Mucosa of descending colon (tissue), 3 donors: ENCODE data around the gene SURF4. TPM values are rescaled to one million over a fixed set of nuclear protein-coding genes. Genes with fewer than 3 reads are reported as not detected.
"Not testable (repeated sequence)": the region's sequence is repeated elsewhere in the genome, so short reads cannot be mapped to it uniquely, and the experiment has no call there.

Experiments
- ATAC-seq: fragments of 200-7000 bp; cut with Tn5 transposase; one replicate; pipeline ENCODE4 v1.9.1; 2020; ENCODE audit warnings: mild to moderate bottlenecking, moderate library complexity
- DNase-seq, 3 donors: peaks; one replicate each; pipeline ENCODE4 v3.0.0-alpha.2; 2020
- H3K36me3 ChIP-seq: fragments of 200-600 bp; one replicate; pipeline ENCODE4 v1.8.0; 2021; ENCODE audit warnings: low read depth, mild to moderate bottlenecking
- H3K4me1 ChIP-seq: fragments of 200-600 bp; one replicate; pipeline ENCODE4 v1.8.0; 2021; ENCODE audit warnings: low read depth, mild to moderate bottlenecking
- H3K4me3 ChIP-seq: fragments of 200-600 bp; one replicate; pipeline ENCODE4 v1.8.0; 2021; ENCODE audit warnings: mild to moderate bottlenecking
- H3K9me3 ChIP-seq: fragments of 200-600 bp; one replicate; pipeline ENCODE4 v1.8.0; 2021; ENCODE audit warnings: mild to moderate bottlenecking
- CTCF ChIP-seq: fragments of 200-600 bp; IDR thresholded peaks from one replicate; pipeline ENCODE4 v1.8.0; 2022; ENCODE audit warnings: antibody characterized with exemption, mild to moderate bottlenecking
- intact Hi-C, 2 donors: fragments of 100-400 bp; cut with DNase I in 1 of 2; cut with micrococcal nuclease in 1 of 2; formaldehyde crosslinking; loops; one replicate each; pipeline versions ENCODE4 v1.11.0 to v1.11.1; 2022; cut with DNase I, micrococcal nuclease
- total RNA-seq, 3 donors: library from RNA; stranded (reverse); fragmentation: NEBNext Ultra II Directional in 2 of 3; extraction: Animal tissue kit (Norgen Biotek cat#: 25700) in 2 of 3; gene quantifications; one replicate each; pipeline versions ENCODE4 v1.2.1 to v1.2.4, GENCODE V29; 2021 to 2023
- donor health status: DM: no; HTN: no; CAD: no; lungs with moderate emphysema.
- donor health status: DM: no; HTN: no; CAD: no.
- donor health status: DM: no; HTN: yes; CAD: no.

Gene SURF4
- total RNA-seq, 3 donors from 2014 or later, result 117 to 165 (median 149) TPM

DNA sequence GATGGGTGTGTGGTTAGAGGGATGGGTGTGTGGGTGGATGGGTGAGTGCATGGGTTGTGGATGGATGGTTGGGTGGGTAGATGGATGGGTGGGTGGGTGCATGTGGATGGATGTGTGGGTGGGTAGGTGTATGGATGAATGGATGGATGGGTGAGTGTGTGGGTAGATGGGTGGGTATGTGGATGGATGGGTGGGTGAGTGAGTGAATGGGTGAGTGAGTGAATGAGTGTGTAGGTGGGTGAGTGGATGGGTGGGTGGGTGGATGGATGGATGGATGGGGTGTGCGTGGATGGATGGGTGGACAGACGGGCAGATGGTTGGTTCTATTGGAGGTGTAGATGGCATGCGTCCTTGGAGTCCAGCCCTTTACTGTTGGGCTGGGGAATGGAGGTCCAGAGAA, 17.5 kb upstream of the SURF4 start:
- ATAC-seq, result no peak
- intact Hi-C loops, result no loop called here
- H3K4me1 ChIP-seq, result no peaks in the 10 kb centered on the region

GRCh38 chr9:133392308-133392707, 16.4 kb upstream of the SURF4 start:
- H3K4me3 ChIP-seq, ATAC-seq, intact Hi-C loops, DNase-seq, H3K4me1 ChIP-seq, H3K9me3 ChIP-seq, H3K36me3 ChIP-seq: not testable (repeated sequence)

More for the DNA sequence above, 17.5 kb upstream of the SURF4 start:
- no peak overlapping the region for H3K4me3 ChIP-seq
- no peaks in the 10 kb centered on the region for H3K36me3 ChIP-seq
- TF ChIP-seq CTCF, result no peak
- no peaks in the 10 kb centered on the region for H3K9me3 ChIP-seq
- DNase-seq, result no peak

DNA sequence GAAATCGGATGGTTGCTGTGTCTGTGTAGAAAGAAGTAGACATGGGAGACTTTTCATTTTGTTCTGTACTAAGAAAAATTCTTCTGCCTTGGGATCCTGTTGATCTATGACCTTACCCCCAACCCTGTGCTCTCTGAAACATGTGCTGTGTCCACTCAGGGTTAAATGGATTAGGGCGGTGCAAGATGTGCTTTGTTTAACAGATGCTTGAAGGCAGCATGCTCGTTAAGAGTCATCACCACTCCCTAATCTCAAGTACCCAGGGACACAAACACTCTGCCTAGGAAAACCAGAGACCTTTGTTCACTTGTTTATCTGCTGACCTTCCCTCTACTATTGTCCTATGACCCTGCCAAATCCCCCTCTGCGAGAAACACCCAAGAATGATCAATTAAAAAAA, 15.6 kb upstream of the SURF4 start:
- H3K4me1 ChIP-seq, H3K9me3 ChIP-seq, intact Hi-C loops, H3K4me3 ChIP-seq, H3K36me3 ChIP-seq, ATAC-seq, DNase-seq: not testable (repeated sequence)

GRCh38 chr9:133390713-133391112, 14.9 kb upstream of the SURF4 start:
- intact Hi-C loops, result no loop called here

GRCh38 chr9:133389562-133389961, 13.7 kb upstream of the SURF4 start:
- intact Hi-C loops, result no loop called here
- ATAC-seq (no peak), DNase-seq (no peak)
- no peak for TF ChIP-seq CTCF
- H3K36me3 ChIP-seq, result no peaks in the 10 kb centered on the region
- H3K9me3 ChIP-seq, result no peaks in the 10 kb centered on the region
- H3K4me3 ChIP-seq, result no peak overlapping the region
- no peaks in the 10 kb centered on the region for H3K4me1 ChIP-seq

More at GRCh38 chr9:133390713-133391112, 14.9 kb upstream of the SURF4 start:
- Histone ChIP-seq H3K4me1 (no peaks in the 10 kb centered on the region), H3K36me3 (no peaks in the 10 kb centered on the region), H3K9me3 (no peaks in the 10 kb centered on the region), H3K4me3 (no peak overlapping the region)
- no peak for TF ChIP-seq CTCF
- DNase-seq (no peak), ATAC-seq (no peak)

GRCh38 chr9:133389025-133389557, 13.2 kb upstream of the SURF4 start:
- no peak for DNase-seq
- ATAC-seq, result no peak
- Histone ChIP-seq H3K4me1 (no peaks in the 10 kb centered on the region), H3K4me3 (no peak overlapping the region), H3K9me3 (no peaks in the 10 kb centered on the region), H3K36me3 (no peaks in the 10 kb centered on the region)
- no peak for TF ChIP-seq CTCF
- intact Hi-C loops, result no loop called here

DNA sequence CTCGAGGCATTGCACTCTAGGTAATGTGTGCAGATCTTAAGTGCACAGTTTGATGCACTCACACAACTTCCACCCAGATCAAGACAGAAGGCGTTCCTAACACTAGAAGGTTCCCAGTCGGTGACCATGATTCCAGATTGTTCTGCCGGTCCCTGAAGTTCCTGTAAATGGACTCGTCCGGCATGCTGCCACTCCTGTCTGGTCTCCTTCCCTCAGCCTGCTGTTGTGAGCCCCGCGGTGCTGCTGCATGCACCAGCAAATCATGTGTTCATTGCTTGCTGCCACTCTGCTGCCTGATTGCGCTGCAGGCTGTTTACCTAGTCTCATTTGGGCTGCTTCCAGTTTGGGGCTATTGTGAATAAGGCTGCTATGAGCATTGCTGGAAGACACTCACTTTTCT, 11.8 kb upstream of the SURF4 start:
- no peak for DNase-seq
- no peak for ATAC-seq
- no peak overlapping the region for H3K4me3 ChIP-seq
- TF ChIP-seq CTCF, result no peak
- no peaks in the 10 kb centered on the region for H3K9me3 ChIP-seq
- H3K36me3 ChIP-seq, result no peaks in the 10 kb centered on the region
- no peaks in the 10 kb centered on the region for H3K4me1 ChIP-seq
- intact Hi-C loops, result no loop called here
